Measurements from ENCODE around the gene PSMA8.

DNA sequence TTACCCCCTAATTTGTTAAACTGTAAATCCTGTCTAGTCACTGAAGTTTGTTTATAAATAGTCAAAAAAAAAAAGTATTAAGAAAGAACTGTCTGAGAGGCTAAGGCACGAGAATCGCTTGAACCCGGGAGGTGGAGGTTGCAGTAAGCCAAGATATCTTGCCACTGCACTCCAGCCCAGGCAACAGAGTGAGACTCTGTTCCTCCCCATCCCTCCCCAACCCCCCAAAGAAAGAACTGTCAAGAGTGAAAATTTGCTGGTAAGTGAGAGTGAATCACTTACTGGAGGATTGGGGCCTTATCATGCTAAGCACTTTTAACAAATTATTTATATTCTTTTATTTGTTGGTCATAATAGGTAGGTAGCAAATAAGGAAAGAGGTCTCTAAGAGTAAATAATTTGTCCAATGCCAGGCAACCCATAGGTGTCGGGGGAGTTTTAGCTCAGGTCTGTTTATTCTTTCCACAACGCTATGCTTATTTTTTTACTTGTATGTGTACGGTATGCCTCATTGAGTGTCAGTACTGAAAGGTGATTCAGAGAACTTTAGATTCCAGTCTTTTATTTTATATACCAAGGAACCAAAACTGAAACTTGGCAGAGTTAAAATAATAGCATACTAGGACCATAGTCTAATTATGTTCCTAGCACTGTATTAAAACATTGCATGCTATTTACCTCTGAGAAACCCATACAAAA, 95.0 kb downstream of the PSMA8 start:
- TF ChIP-seq, protein P1, sequence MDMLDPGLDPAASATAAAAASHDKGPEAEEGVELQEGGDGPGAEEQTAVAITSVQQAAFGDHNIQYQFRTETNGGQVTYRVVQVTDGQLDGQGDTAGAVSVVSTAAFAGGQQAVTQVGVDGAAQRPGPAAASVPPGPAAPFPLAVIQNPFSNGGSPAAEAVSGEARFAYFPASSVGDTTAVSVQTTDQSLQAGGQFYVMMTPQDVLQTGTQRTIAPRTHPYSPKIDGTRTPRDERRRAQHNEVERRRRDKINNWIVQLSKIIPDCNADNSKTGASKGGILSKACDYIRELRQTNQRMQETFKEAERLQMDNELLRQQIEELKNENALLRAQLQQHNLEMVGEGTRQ (CRISPR knock-in tag; IDR thresholded peaks at IDR 0.05), result no peak
- TF ChIP-seq, protein P2, sequence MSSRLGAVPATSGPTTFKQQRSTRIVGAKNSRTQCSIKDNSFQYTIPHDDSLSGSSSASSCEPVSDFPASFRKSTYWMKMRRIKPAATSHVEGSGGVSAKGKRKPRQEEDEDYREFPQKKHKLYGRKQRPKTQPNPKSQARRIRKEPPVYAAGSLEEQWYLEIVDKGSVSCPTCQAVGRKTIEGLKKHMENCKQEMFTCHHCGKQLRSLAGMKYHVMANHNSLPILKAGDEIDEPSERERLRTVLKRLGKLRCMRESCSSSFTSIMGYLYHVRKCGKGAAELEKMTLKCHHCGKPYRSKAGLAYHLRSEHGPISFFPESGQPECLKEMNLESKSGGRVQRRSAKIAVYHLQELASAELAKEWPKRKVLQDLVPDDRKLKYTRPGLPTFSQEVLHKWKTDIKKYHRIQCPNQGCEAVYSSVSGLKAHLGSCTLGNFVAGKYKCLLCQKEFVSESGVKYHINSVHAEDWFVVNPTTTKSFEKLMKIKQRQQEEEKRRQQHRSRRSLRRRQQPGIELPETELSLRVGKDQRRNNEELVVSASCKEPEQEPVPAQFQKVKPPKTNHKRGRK (CRISPR knock-in tag; IDR thresholded peaks at IDR 0.05; ENCODE audit: borderline replicate concordance), result no peak
- TF ChIP-seq, protein P3, sequence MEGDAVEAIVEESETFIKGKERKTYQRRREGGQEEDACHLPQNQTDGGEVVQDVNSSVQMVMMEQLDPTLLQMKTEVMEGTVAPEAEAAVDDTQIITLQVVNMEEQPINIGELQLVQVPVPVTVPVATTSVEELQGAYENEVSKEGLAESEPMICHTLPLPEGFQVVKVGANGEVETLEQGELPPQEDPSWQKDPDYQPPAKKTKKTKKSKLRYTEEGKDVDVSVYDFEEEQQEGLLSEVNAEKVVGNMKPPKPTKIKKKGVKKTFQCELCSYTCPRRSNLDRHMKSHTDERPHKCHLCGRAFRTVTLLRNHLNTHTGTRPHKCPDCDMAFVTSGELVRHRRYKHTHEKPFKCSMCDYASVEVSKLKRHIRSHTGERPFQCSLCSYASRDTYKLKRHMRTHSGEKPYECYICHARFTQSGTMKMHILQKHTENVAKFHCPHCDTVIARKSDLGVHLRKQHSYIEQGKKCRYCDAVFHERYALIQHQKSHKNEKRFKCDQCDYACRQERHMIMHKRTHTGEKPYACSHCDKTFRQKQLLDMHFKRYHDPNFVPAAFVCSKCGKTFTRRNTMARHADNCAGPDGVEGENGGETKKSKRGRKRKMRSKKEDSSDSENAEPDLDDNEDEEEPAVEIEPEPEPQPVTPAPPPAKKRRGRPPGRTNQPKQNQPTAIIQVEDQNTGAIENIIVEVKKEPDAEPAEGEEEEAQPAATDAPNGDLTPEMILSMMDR (IDR thresholded peaks at IDR 0.05), result no peak
- no peak for TF ChIP-seq JUN (CRISPR knock-in tag; IDR thresholded peaks at IDR 0.05)
- no peak for TF ChIP-seq SMAD4 (CRISPR knock-in tag; IDR thresholded peaks at IDR 0.05)
- TF ChIP-seq NR2C2 (CRISPR knock-in tag; IDR thresholded peaks at IDR 0.05), result no peak
- TF ChIP-seq ZNF219 (CRISPR knock-in tag; IDR thresholded peaks at IDR 0.05; ENCODE audit: borderline replicate concordance), result no peak
- TF ChIP-seq, protein P4, sequence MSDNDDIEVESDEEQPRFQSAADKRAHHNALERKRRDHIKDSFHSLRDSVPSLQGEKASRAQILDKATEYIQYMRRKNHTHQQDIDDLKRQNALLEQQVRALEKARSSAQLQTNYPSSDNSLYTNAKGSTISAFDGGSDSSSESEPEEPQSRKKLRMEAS (CRISPR knock-in tag; IDR thresholded peaks at IDR 0.05), result no peak
- no peak for TF ChIP-seq FOXJ3 (CRISPR knock-in tag; IDR thresholded peaks at IDR 0.05; ENCODE audit: borderline replicate concordance)
- no peak for TF ChIP-seq NFYB (CRISPR knock-in tag; conservative IDR thresholded peaks at IDR 0.05; ENCODE audit: low read depth)
- TF ChIP-seq CREM (CRISPR knock-in tag; IDR thresholded peaks at IDR 0.05), result no peak
- TF ChIP-seq, protein P5, sequence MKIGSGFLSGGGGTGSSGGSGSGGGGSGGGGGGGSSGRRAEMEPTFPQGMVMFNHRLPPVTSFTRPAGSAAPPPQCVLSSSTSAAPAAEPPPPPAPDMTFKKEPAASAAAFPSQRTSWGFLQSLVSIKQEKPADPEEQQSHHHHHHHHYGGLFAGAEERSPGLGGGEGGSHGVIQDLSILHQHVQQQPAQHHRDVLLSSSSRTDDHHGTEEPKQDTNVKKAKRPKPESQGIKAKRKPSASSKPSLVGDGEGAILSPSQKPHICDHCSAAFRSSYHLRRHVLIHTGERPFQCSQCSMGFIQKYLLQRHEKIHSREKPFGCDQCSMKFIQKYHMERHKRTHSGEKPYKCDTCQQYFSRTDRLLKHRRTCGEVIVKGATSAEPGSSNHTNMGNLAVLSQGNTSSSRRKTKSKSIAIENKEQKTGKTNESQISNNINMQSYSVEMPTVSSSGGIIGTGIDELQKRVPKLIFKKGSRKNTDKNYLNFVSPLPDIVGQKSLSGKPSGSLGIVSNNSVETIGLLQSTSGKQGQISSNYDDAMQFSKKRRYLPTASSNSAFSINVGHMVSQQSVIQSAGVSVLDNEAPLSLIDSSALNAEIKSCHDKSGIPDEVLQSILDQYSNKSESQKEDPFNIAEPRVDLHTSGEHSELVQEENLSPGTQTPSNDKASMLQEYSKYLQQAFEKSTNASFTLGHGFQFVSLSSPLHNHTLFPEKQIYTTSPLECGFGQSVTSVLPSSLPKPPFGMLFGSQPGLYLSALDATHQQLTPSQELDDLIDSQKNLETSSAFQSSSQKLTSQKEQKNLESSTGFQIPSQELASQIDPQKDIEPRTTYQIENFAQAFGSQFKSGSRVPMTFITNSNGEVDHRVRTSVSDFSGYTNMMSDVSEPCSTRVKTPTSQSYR (CRISPR knock-in tag; IDR thresholded peaks at IDR 0.05), result no peak
- TF ChIP-seq, protein P6, sequence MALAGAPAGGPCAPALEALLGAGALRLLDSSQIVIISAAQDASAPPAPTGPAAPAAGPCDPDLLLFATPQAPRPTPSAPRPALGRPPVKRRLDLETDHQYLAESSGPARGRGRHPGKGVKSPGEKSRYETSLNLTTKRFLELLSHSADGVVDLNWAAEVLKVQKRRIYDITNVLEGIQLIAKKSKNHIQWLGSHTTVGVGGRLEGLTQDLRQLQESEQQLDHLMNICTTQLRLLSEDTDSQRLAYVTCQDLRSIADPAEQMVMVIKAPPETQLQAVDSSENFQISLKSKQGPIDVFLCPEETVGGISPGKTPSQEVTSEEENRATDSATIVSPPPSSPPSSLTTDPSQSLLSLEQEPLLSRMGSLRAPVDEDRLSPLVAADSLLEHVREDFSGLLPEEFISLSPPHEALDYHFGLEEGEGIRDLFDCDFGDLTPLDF (CRISPR knock-in tag; IDR thresholded peaks at IDR 0.05), result no peak
